GM12864 (cell line): ENCODE measurements around the gene VPS26B.

Experiments
- DNase-seq: peaks from one replicate; pipeline ENCODE4 v3.0.0-alpha.2; 2011; ENCODE audit warnings: low read depth
- H3K4me3 ChIP-seq: 2 replicates; pipeline ENCODE4 v1.5.1; 2011; ENCODE audit warnings: mild to moderate bottlenecking, low read depth, low read length, control low read depth
- TF ChIP-seq, protein P1 (sequence below): IDR thresholded peaks from 2 replicates; pipeline ENCODE4 v1.5.1; 2011; ENCODE audit warnings: low read depth, mild to moderate bottlenecking, moderate library complexity, low read length, control low read depth, inconsistent platforms; ENCODE audit errors: missing control alignments

Gene VPS26B

DNA sequence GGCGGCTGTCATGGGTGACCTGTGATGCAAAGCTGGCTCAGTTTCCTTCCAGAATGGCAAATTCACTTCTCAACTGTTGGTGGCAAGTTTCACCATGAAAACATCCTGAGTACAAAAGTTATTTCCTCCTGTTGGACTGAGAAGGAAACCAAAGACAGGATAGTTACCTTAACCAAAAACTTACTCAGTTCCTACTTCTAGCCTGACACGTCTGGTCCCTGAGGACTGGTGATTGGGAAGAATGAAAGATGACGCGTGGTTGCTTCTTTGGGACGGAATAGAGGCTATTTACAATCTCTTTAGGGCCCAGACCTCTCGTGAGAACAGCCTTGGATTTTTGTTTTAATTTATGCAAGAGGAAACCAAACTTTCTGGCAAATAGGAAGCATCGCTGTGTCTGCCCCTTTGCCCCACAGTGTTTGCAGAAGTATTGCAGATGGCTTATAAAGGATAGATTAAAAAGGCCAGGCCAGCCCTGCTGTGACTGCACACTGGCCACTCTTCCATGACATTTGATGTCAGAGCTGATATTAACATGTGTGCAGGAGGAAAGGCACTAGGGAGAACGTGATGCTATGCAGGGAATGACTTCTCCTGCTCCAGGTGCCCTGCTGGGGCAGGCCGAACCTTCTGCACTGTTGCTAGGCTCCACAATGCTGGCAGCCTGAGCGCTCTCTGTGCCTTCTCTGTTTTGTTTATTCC, 7.6 kb downstream of the VPS26B start:
- TF ChIP-seq, protein P1, sequence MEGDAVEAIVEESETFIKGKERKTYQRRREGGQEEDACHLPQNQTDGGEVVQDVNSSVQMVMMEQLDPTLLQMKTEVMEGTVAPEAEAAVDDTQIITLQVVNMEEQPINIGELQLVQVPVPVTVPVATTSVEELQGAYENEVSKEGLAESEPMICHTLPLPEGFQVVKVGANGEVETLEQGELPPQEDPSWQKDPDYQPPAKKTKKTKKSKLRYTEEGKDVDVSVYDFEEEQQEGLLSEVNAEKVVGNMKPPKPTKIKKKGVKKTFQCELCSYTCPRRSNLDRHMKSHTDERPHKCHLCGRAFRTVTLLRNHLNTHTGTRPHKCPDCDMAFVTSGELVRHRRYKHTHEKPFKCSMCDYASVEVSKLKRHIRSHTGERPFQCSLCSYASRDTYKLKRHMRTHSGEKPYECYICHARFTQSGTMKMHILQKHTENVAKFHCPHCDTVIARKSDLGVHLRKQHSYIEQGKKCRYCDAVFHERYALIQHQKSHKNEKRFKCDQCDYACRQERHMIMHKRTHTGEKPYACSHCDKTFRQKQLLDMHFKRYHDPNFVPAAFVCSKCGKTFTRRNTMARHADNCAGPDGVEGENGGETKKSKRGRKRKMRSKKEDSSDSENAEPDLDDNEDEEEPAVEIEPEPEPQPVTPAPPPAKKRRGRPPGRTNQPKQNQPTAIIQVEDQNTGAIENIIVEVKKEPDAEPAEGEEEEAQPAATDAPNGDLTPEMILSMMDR, result no peak
- H3K4me3 ChIP-seq, result no peak overlapping the region
- no peak for DNase-seq

DNA sequence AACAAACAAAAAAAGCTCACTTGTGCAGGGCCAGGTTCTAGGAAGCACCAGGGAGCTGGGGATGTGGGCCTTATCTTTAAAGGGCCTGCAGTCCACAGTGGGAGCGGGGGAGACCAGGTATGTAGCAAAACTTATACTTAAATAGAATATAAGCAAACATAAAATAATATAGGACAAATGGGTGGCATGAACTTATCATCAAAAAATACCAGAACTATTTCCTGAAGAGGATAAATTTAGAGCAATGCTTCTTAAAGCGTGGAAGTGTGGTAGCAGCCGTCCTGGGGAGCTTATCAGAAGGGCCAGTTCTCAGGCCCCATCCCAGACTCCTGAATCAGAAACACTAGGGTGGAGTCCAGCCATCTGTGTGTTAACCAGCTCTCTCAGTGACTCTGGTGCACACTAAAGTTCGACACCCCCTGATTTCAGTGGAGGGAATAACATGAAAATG, 9.3 kb downstream of the VPS26B start:
- TF ChIP-seq, protein P1, result no peak
- no peak for DNase-seq
- no peak overlapping the region for H3K4me3 ChIP-seq

- no peak overlapping the region for H3K4me3 ChIP-seq
- DNase-seq, result no peak
- TF ChIP-seq, protein P1, result no peak
These were observed 10.9 kb downstream of the VPS26B start for GRCh38 chr11:134235399-134235798.

GRCh38 chr11:134236834-134237556, 12.5 kb downstream of the VPS26B start:
- TF ChIP-seq, protein P1, result no peak
- DNase-seq, result no peak
- no peak overlapping the region for H3K4me3 ChIP-seq

GRCh38 chr11:134237557-134237922, 13.1 kb downstream of the VPS26B start:
- H3K4me3 ChIP-seq, result no peak overlapping the region
- no peak for DNase-seq

GRCh38 chr11:134238956-134239355, 14.5 kb downstream of the VPS26B start:
- no peak for DNase-seq
- TF ChIP-seq, protein P1, result no peak
- no peak overlapping the region for H3K4me3 ChIP-seq

More at GRCh38 chr11:134237557-134237922, 13.1 kb downstream of the VPS26B start:
- TF ChIP-seq, protein P1, result no peak

- DNase-seq, result no peak
- H3K4me3 ChIP-seq, result no peak overlapping the region
- TF ChIP-seq, protein P1, result no peak
These were observed 16.1 kb downstream of the VPS26B start for GRCh38 chr11:134240592-134240991.
